Measurements from ENCODE around the gene CLINT1.

DNA sequence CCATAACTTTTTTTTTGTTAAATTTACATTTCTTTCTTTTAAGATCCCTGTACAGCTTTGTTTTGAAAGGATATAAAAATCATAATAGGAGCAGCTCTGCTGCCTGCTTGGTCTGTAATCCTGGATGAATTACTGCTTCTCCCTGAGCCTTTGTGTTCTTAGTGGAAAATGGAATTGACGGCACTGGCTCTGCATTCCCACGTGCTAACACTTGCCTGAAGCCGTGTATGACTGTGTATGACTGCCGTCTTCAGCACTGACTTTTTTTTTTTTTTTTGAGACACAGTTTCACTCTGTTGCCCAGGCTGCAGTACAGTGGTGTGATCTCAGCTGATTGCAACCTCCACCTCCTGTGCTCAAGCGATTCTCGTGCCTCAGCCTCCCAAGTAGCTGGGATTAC lies 123.0 kb downstream of the CLINT1 start:
- TF ChIP-seq, protein P1, sequence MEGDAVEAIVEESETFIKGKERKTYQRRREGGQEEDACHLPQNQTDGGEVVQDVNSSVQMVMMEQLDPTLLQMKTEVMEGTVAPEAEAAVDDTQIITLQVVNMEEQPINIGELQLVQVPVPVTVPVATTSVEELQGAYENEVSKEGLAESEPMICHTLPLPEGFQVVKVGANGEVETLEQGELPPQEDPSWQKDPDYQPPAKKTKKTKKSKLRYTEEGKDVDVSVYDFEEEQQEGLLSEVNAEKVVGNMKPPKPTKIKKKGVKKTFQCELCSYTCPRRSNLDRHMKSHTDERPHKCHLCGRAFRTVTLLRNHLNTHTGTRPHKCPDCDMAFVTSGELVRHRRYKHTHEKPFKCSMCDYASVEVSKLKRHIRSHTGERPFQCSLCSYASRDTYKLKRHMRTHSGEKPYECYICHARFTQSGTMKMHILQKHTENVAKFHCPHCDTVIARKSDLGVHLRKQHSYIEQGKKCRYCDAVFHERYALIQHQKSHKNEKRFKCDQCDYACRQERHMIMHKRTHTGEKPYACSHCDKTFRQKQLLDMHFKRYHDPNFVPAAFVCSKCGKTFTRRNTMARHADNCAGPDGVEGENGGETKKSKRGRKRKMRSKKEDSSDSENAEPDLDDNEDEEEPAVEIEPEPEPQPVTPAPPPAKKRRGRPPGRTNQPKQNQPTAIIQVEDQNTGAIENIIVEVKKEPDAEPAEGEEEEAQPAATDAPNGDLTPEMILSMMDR (IDR thresholded peaks at IDR 0.05; ENCODE audit: low read length) = no peak
- no peak for TF ChIP-seq EZH2 (IDR thresholded peaks at IDR 0.05; ENCODE audit: borderline replicate concordance, low read length)

Data from OCI-LY1 (cell line).